Tibial artery (tissue), 4 donors: ENCODE measurements around the gene RLF.
"Not testable (repeated sequence)": the region's sequence is repeated elsewhere in the genome, so short reads cannot be mapped to it uniquely, and the experiment has no call there.

Experiments
- DNase-seq, 2 donors: peaks; one replicate each; pipeline ENCODE4 v3.0.0-alpha.2; 2019
- H3K27ac ChIP-seq, 2 donors: fragments of 200-600 bp; sonication (generic) in 1 of 2; 1 replicate in 1 of 2; 2 replicates in 1 of 2; pipeline ENCODE4 v1.5.1; 2018 to 2019; ENCODE audit warnings: mild to moderate bottlenecking in 1 of 2
- H3K27me3 ChIP-seq, 2 donors: fragments of 200-600 bp; sonication (generic) in 1 of 2; one replicate each; pipeline versions ENCODE4 v1.5.1 to v1.6.0; 2016 to 2019
- H3K36me3 ChIP-seq, 3 donors: fragments of 200-600 bp; sonication (generic) in 2 of 3; one replicate each; pipeline ENCODE4 v1.5.1; 2016 to 2019; ENCODE audit warnings: mild to moderate bottlenecking in 2 of 3
- H3K4me1 ChIP-seq, 4 donors: fragments of 200-600 bp; sonication (generic) in 2 of 4; 1 replicate in 3 of 4; 2 replicates in 1 of 4; pipeline ENCODE4 v1.5.1; 2016 to 2019
- H3K4me3 ChIP-seq, 2 donors: fragments of 200-600 bp; sonication (generic) in 1 of 2; 1 replicate in 1 of 2; 2 replicates in 1 of 2; pipeline ENCODE4 v1.5.1; 2018 to 2019; ENCODE audit warnings: mild to moderate bottlenecking in 2 of 2
- H3K9me3 ChIP-seq, 3 donors: fragments of 200-600 bp; sonication (generic) in 1 of 3; one replicate each; pipeline ENCODE4 v1.5.1; 2016 to 2019
- CTCF ChIP-seq, 2 experiments: fragments of 200-600 bp in 1 of 2; fragments of 450-650 bp in 1 of 2; IDR thresholded peaks; one replicate each; pipeline ENCODE4 v1.5.1; 2017 to 2019; ENCODE audit warnings: antibody characterized with exemption in 2 of 2, mild to moderate bottlenecking in 1 of 2, moderate library complexity in 1 of 2
- intact Hi-C: fragments of 100-400 bp; cut with DNase I; formaldehyde crosslinking; loops from one replicate; pipeline ENCODE4 v1.15.0; 2023; ENCODE audit warnings: low total_unique reads

RLF gene

GRCh38 chr1:40171036-40171435 lies 9.8 kb downstream of the RLF start:
- Histone ChIP-seq H3K9me3 (no peaks in the 10 kb centered on the region), H3K36me3 (no peaks in the 10 kb centered on the region), H3K4me1 (peaks cover 0 to 40% (median 10%) of the 10 kb centered on the region in 4 donors), H3K27ac (no peak overlapping the region), H3K4me3 (no peak overlapping the region), H3K27me3 (no peaks in the 10 kb centered on the region)
- DNase-seq: no peak
- intact Hi-C loops: no loop called here
- TF ChIP-seq CTCF (IDR thresholded peaks at IDR 0.05): no peak

- Histone ChIP-seq H3K27ac (no peak overlapping the region), H3K4me3 (no peak overlapping the region), H3K4me1 (peaks cover 0 to 40% (median 5%) of the 10 kb centered on the region in 4 donors), H3K27me3 (no peaks in the 10 kb centered on the region), H3K36me3 (no peaks in the 10 kb centered on the region), H3K9me3 (no peaks in the 10 kb centered on the region)
- no peak for TF ChIP-seq CTCF (IDR thresholded peaks at IDR 0.05)
- intact Hi-C loops: no loop called here
- DNase-seq: no peak
Observed at GRCh38 chr1:40174788-40175187, 13.6 kb downstream of the RLF start.

GRCh38 chr1:40176989-40177388 lies 15.8 kb downstream of the RLF start:
- H3K36me3 ChIP-seq, DNase-seq, H3K27me3 ChIP-seq, H3K4me3 ChIP-seq, intact Hi-C loops, H3K27ac ChIP-seq, H3K9me3 ChIP-seq: not testable (repeated sequence)
- H3K4me1 ChIP-seq: peaks cover 0 to 40% (median 8%) of the 10 kb centered on the region in 4 donors

GRCh38 chr1:40178200-40178599 lies 17.0 kb downstream of the RLF start:
- intact Hi-C loops: no loop called here
- no peak for DNase-seq
- no peak overlapping the region for H3K4me3 ChIP-seq
- peaks cover 0 to 41% (median 12%) of the 10 kb centered on the region in 4 donors for H3K4me1 ChIP-seq
- H3K36me3 ChIP-seq: no peaks in the 10 kb centered on the region
- H3K9me3 ChIP-seq: no peaks in the 10 kb centered on the region
- TF ChIP-seq CTCF (IDR thresholded peaks at IDR 0.05): no peak
- no peak overlapping the region for H3K27ac ChIP-seq
- no peaks in the 10 kb centered on the region for H3K27me3 ChIP-seq

GRCh38 chr1:40179496-40180089 lies 18.4 kb downstream of the RLF start:
- no peak overlapping the region for H3K4me3 ChIP-seq

More at GRCh38 chr1:40179496-40180089, 18.4 kb downstream of the RLF start:
- Histone ChIP-seq H3K27ac (no peak overlapping the region), H3K27me3 (no peaks in the 10 kb centered on the region), H3K36me3 (no peaks in the 10 kb centered on the region), H3K9me3 (no peaks in the 10 kb centered on the region), H3K4me1 (peaks cover 0 to 37% (median 15%) of the 10 kb centered on the region in 4 donors)
- TF ChIP-seq CTCF (IDR thresholded peaks at IDR 0.05): no peak
- DNase-seq: no peak
- intact Hi-C loops: no loop called here
